Small intestine (tissue), 7 donors: Measurements from ENCODE around the gene ETV2. TPM values are rescaled to one million over a fixed set of nuclear protein-coding genes. Genes with fewer than 3 reads are reported as not detected.

Experiments
- DNase-seq, 2 donors: peaks; one replicate each; pipeline versions ENCODE4 v3.0.0 to v3.0.0-alpha.2; 2013
- FAIRE-seq: peaks from 2 replicates; lab custom pipeline; 2012; peaks lifted over from hg19 to GRCh38; lab: Jason Lieb, UNC
- H3K27ac ChIP-seq, 3 donors: one replicate each; pipeline ENCODE4 v1.5.1; 2013; ENCODE audit warnings: low read length in 2 of 3, mild to moderate bottlenecking in 2 of 3, control low read depth in 1 of 3, inconsistent platforms in 1 of 3, low read depth in 1 of 3, moderate library complexity in 1 of 3
- H3K27me3 ChIP-seq, 3 donors: one replicate each; pipeline ENCODE4 v1.6.1; 2013; ENCODE audit warnings: low read length in 3 of 3, inconsistent platforms in 1 of 3; ENCODE audit not compliant: control insufficient read depth in 3 of 3, insufficient read depth in 3 of 3
- H3K36me3 ChIP-seq, 3 donors: one replicate each; pipeline ENCODE4 v1.6.1; 2013; ENCODE audit warnings: low read length in 3 of 3, inconsistent platforms in 1 of 3, low read depth in 1 of 3, mild to moderate bottlenecking in 1 of 3, moderate library complexity in 1 of 3; ENCODE audit not compliant: control insufficient read depth in 3 of 3, insufficient read depth in 2 of 3
- H3K4me1 ChIP-seq, 3 donors: one replicate each; pipeline ENCODE4 v1.6.1; 2013; ENCODE audit warnings: low read length in 2 of 3, inconsistent platforms in 1 of 3, low read depth in 1 of 3, mild to moderate bottlenecking in 1 of 3, moderate library complexity in 1 of 3; ENCODE audit not compliant: control insufficient read depth in 3 of 3, insufficient read depth in 2 of 3
- H3K4me3 ChIP-seq, 3 donors: one replicate each; pipeline ENCODE4 v1.5.1; 2013; ENCODE audit warnings: low read length in 3 of 3, control low read depth in 1 of 3, inconsistent platforms in 1 of 3, low read depth in 1 of 3, mild to moderate bottlenecking in 1 of 3, moderate library complexity in 1 of 3
- H3K9me3 ChIP-seq, 2 donors: one replicate each; pipeline ENCODE4 v1.6.1; 2013; ENCODE audit warnings: low read depth in 1 of 2, low read length in 1 of 2; ENCODE audit not compliant: control insufficient read depth in 2 of 2, insufficient read depth in 1 of 2
- WGBS, 3 donors: extraction: QIAGEN DNeasy Blood & Tissue Kit; methylation state at CpG; one replicate each; pipeline ENCODE4 v1.1.7; 2013; 5-methylcytosine and 5-hydroxymethylcytosine counted together
- polyA plus RNA-seq, 4 donors: library from polyadenylated mRNA; stranded (reverse) in 3 of 4; unstranded in 1 of 4; fragments of 200-250 nt in 3 of 4; fragments of 120-200 nt in 1 of 4; gene quantifications; one replicate each; pipeline versions ENCODE4 v1.2.1 to v1.2.3, GENCODE V29; 2013
- donor health status: healthy with polysubstance abuse.
- donor health status: control.
- donor health status: control.
- donor health status: Bipolar disorder and iron deficiency.
- donor health status: healthy.

The ETV2 gene
- polyA plus RNA-seq, 4 donors: 2.1 to 7.3 (median 4.2) TPM

DNA sequence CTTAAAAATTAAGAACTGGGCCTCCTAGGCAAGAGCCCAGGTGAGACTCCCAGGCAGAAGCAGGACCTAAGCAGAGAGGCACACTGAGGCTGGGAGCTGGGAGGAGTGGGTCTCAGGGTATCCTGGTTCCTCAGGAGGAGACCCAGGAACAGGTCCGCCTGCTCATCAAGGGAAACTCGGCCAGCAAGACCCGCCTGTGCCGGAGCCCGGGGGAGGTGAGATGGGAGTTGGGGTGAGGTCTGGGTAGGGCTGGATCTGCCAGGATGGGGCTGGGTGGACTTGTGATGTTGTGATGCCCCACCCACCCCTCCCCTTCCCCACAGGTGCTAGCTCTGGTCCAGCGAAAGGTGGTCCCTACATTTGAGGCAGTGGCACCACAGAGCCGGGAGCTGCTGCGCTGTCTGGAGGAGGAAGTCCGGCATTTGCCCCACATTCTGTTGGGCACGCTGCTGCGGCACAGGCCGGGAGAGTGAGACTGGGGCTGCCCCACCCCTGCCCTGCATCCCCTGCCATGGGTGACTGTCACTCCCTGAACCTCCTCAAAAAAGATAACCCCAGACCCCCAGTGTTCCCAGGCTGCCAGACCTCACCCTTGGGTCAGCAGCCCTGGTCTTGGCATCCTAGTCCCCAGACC lies 22.1 kb upstream of the ETV2 start:
- Histone ChIP-seq H3K9me3 (no peaks in the 10 kb centered on the region), H3K4me3 (no peak overlapping the region), H3K27ac (no peak overlapping the region), H3K27me3 (no peaks in the 10 kb centered on the region), H3K4me1 (no peaks in the 10 kb centered on the region), H3K36me3 (peaks cover 0 to 58% (median 5%) of the 10 kb centered on the region in 3 donors)
- FAIRE-seq (no peak), DNase-seq (no peak)
- WGBS, 3 donors: 96 to 98% (median 98%) methylated on average over 10 to 12 of the region's 12 CpGs

DNA sequence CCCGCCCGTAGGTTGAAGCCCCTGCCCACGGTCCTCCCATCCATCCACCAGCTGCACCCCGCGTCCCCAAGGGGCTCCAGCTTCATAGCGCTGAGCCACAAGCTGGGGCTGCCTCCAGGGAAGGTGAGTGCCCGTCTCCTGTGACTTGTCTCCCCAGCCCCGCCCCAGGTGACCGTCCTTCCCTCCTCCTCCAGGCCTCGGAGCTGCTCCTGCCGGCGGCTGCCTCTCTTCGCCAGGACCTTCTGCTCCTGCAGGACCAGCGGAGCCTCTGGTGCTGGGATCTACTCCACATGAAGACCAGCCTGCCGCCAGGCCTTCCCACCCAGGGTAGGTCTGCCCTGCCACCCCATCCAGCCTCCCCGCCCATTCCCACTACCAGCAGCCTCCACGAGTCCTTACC lies 21.5 kb upstream of the ETV2 start:
- Histone ChIP-seq H3K4me3 (no peak overlapping the region), H3K9me3 (no peaks in the 10 kb centered on the region), H3K27me3 (no peaks in the 10 kb centered on the region), H3K4me1 (no peaks in the 10 kb centered on the region), H3K36me3 (peaks cover 0 to 53% (median 5%) of the 10 kb centered on the region in 3 donors), H3K27ac (no peak overlapping the region)
- FAIRE-seq: no peak
- DNase-seq: no peak
- 91 to 92% (median 91%) methylated on average over 13 to 17 of the region's 17 CpGs for WGBS, 3 donors

DNA sequence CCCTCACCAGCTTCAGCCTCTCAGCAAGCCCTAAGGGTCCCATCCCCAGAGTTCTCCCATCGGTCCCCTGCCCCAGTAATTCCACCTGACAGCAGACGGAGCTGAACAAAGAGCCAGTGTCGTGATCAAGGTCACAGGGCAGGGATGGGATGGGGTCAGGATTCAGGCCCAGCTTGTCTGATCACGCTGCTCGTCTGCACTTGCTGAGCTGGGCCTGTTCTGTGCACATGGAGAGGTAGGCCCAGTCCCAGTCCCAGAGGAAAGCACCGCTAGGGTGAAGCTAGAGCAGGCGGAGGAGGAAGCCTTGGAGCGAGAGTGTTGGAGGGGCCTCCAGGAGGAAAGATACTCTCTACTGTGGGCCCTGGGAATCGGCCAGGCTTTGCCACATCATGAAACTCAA lies 19.8 kb upstream of the ETV2 start:
- no peak overlapping the region for H3K4me3 ChIP-seq
- no peak for DNase-seq
- H3K27ac ChIP-seq: no peak overlapping the region
- WGBS, 3 donors: 94 to 96% (median 96%) methylated on average over 9 of the region's 9 CpGs
- H3K4me1 ChIP-seq: no peaks in the 10 kb centered on the region
- no peak for FAIRE-seq
- peaks cover 0 to 48% (median 5%) of the 10 kb centered on the region in 3 donors for H3K36me3 ChIP-seq
- H3K27me3 ChIP-seq: no peaks in the 10 kb centered on the region
- H3K9me3 ChIP-seq: no peaks in the 10 kb centered on the region

DNA sequence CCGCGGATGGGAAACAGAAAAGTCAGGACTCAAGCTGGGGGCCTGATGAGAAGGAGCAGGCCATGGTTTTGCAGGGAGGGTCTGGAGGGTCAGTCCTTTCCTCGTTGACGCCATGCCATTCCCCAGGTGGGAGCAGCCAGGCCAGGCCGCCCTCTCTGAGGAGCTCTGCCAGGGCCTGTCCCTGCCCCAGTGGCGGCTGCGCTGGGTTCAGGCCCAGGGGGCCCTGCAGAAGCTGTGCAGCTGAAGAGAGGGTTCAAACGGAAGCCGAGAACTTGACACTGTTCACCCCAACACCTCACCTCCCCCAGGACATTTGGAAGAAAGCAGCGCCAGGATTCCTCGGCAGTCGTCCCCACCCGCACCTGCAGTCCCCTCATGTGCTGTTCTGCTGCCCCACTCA lies 18.8 kb upstream of the ETV2 start:
- FAIRE-seq: no peak
- Histone ChIP-seq H3K27ac (no peak overlapping the region), H3K9me3 (no peaks in the 10 kb centered on the region), H3K4me1 (no peaks in the 10 kb centered on the region), H3K4me3 (no peak overlapping the region), H3K36me3 (peaks cover 0 to 39% (median 4%) of the 10 kb centered on the region in 3 donors), H3K27me3 (no peaks in the 10 kb centered on the region)
- 90 to 97% (median 92%) methylated on average over 11 to 13 of the region's 13 CpGs for WGBS, 3 donors
- no peak for DNase-seq

DNA sequence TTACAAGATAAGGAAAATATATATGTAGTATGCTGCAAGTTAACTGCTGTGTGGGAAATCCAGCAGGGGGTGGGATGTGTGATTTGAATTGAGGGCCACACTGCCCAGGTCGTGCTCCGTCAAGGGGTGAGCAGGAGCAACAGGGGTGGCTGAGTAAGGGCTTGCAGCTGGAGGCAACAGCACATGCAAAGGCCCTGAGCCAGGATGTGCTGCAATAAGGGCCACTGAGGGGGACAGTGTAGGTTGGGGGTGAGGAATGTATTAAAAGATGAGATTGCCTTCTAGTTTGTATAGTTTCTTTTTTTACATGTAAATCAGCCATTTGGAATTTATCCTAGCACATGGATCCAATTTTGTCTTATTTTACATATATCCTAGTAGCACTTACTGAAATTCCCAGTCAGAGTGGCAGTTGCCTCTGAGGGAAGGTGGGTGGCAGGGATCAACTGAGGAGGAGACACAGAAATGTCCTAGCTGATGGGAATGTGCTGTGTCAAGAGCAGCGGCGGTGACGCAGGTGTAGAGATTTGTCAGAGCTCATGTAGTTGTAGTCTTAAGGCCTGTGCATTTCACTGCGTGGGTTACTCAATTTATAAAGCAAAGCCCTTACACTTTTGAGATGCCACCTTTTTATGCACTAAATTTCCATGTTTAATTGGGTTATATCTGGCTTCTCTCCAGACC lies 18.1 kb upstream of the ETV2 start:
- Histone ChIP-seq H3K4me1 (no peaks in the 10 kb centered on the region), H3K4me3 (no peak overlapping the region), H3K36me3 (peaks cover 0 to 34% (median 2%) of the 10 kb centered on the region in 3 donors), H3K27me3 (no peaks in the 10 kb centered on the region), H3K9me3 (no peaks in the 10 kb centered on the region), H3K27ac (no peak overlapping the region)
- 90 to 93% (median 91%) methylated on average over 6 of the region's 6 CpGs for WGBS, 3 donors
- DNase-seq (no peak), FAIRE-seq (no peak)

DNA sequence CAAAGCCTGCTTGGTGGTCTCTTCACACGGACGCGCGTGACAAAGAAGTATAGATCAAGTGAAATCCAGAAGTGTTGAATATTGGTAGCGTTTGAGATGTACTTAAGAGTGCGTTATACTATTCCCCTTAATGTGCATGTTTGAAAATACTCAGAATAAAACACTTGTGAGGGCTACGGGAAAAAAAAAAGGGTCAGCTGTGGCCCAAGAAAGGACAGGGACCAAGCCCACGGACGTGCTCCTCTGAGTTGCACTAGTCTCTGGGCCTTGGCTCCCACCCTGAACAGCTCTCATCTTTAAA lies 13.3 kb upstream of the ETV2 start:
- DNase-seq: no peak
- Histone ChIP-seq H3K4me1 (no peaks in the 10 kb centered on the region), H3K4me3 (peak overlapping the region; percentile 70 to 86 (median 72)), H3K9me3 (no peaks in the 10 kb centered on the region), H3K36me3 (peaks cover 6 to 29% (median 7%) of the 10 kb centered on the region in 3 donors), H3K27me3 (no peaks in the 10 kb centered on the region), H3K27ac (peak overlapping the region; percentile 74 to 98 (median 97))
- 10 to 19% (median 18%) methylated on average over 9 of the region's 9 CpGs for WGBS, 3 donors
- no peak for FAIRE-seq

DNA sequence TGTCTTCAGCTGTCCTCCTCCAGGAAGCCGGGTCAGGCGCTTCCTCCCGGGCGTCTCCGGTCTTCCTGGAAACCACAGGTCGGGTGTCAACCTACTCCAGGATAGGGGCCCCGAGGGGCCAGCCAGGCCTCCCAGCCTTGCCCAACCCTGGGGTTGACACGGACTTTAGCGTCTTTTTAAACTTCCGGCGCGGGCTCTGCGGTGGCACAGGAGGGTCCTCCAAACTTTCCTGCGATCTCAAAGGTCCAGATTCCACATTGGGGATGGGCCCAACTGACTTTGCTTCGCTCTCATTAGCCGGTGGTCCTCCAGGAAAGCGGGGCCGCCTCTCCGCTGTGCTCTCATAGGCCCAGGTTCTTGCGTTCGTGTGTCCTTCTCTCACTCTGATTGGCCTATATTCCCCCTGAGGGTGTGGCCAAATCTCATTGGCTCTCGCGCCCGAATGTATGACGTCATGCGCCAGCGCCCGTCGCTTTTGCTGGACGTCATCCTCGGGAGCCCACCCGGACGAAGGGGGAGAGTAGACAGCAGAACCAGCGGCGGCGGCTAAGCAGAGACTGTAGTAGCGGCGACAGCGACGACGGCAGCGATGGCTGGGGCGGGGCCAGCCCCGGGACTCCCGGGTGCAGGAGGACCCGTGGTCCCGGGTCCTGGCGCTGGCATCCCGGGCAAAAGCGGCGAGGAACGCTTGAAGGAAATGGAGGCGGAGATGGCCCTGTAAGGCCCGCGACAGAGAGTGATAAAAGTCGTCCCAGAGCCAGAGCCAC lies 12.8 kb upstream of the ETV2 start, which contains the start of gene RBM42:
Gene RBM42, plus strand, starts transcription at position 472 of the 767 bp plus-strand sequence. Its CDS starts 118 bp downstream, at position 590.
- peak; percentile 99 for DNase-seq
- no peak for FAIRE-seq
- no peaks in the 10 kb centered on the region for H3K9me3 ChIP-seq
- H3K27ac ChIP-seq: peak within 1 kb of the TSS; percentile 74 to 98 (median 97)
- no peaks in the 10 kb centered on the region for H3K4me1 ChIP-seq
- peaks cover 7 to 34% (median 9%) of the 10 kb centered on the region in 3 donors for H3K36me3 ChIP-seq
- WGBS, 3 donors: 0 to 1% (median 0%) methylated on average over 56 of the region's 56 CpGs
- peak within 1 kb of the TSS; percentile 72 to 86 (median 82) for H3K4me3 ChIP-seq
- H3K27me3 ChIP-seq: no peaks in the 10 kb centered on the region

DNA sequence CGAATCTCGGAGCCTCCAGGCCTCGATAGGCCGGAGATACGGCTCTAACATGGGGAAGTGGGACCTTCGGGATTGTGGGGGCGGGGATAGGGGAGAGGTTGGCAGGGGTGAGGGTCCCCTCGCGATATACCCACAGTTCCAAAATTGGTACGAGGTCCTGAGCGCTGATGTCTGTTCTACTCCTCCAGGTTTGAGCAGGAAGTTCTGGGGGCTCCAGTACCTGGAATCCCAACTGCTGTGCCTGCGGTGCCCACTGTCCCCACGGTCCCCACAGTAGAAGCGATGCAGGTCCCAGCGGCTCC lies 12.3 kb upstream of the ETV2 start:
- WGBS, 3 donors: 2 to 5% (median 3%) methylated on average over 15 of the region's 15 CpGs

More for the DNA sequence above, 12.3 kb upstream of the ETV2 start:
- no peak for DNase-seq
- no peaks in the 10 kb centered on the region for H3K27me3 ChIP-seq
- no peaks in the 10 kb centered on the region for H3K4me1 ChIP-seq
- no peaks in the 10 kb centered on the region for H3K9me3 ChIP-seq
- FAIRE-seq: no peak
- peaks cover 13 to 39% (median 13%) of the 10 kb centered on the region in 3 donors for H3K36me3 ChIP-seq
- H3K4me3 ChIP-seq: peak overlapping the region; percentile 72 to 86 (median 82)
- peak overlapping the region; percentile 71 to 98 (median 75) for H3K27ac ChIP-seq
